Chondrocyte (in vitro differentiated cells): Measurements from ENCODE around the gene DNAJC13. TPM values are rescaled to one million over a fixed set of nuclear protein-coding genes. Genes with fewer than 3 reads are reported as not detected.

ENCODE experiments used
- DNase-seq: peaks from one replicate; pipeline ENCODE4 v3.0.0; 2021; ENCODE audit warnings: mixed read lengths, low spot score
- H3K27ac Mint-ChIP-seq: one replicate; pipeline ENCODE4 v1.8.0; 2021; ENCODE audit warnings: mild to moderate bottlenecking, moderate library complexity, mixed read lengths; ENCODE audit not compliant: unreplicated experiment
- H3K27me3 Mint-ChIP-seq: 2 replicates; pipeline ENCODE4 v1.8.0; 2021; ENCODE audit warnings: low read depth, mixed read lengths
- H3K36me3 Mint-ChIP-seq: 2 replicates; pipeline ENCODE4 v1.8.0; 2021; ENCODE audit warnings: low read depth, mixed read lengths
- H3K4me1 Mint-ChIP-seq: 2 replicates; pipeline ENCODE4 v1.8.0; 2021; ENCODE audit warnings: low read depth, mild to moderate bottlenecking, mixed read lengths
- H3K4me3 Mint-ChIP-seq: one replicate; pipeline ENCODE4 v1.8.0; 2021; ENCODE audit warnings: mild to moderate bottlenecking, moderate library complexity, mixed read lengths; ENCODE audit not compliant: unreplicated experiment
- H3K9me3 Mint-ChIP-seq: 2 replicates; pipeline ENCODE4 v1.8.0; 2021; ENCODE audit warnings: low read depth, mixed read lengths
- CTCF ChIP-seq: fragments of 200-600 bp; sonication (generic); IDR thresholded peaks from 2 replicates; pipeline ENCODE4 v1.5.0; 2021; ENCODE audit warnings: antibody characterized with exemption, mild to moderate bottlenecking, moderate library complexity
- total RNA-seq: library from RNA; stranded (reverse); gene quantifications from 3 replicates; pipeline ENCODE4 v1.2.1, GENCODE V29; 2021

DNAJC13 gene
- total RNA-seq, 1 donor from 2014 or later: 49.1 TPM

DNA sequence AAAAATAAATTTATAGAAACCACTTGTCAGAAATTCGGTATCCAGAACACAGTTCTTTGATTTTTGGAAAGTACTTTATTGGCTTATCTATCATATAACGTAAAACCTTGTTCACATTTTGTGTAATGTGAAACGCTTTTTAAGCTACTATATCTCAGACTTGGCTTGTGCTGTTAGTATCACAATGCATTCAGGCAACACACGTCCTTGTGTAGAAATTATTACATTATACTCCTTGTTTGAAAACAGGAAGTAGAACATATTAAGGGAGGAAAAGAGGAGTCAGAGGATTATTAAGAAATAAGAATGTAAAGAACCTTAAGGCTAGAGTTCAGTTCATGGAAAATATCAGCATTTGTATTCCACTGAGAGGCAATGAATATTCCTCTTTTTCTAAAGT lies 1.6 kb downstream of the DNAJC13 start:
- peaks cover 50% of the 10 kb centered on the region for H3K4me1 Mint-ChIP-seq
- no peak for TF ChIP-seq CTCF
- no peaks in the 10 kb centered on the region for H3K36me3 Mint-ChIP-seq
- no peaks in the 10 kb centered on the region for H3K27me3 Mint-ChIP-seq
- peak overlapping the region; percentile 99 for H3K4me3 Mint-ChIP-seq
- no peaks in the 10 kb centered on the region for H3K9me3 Mint-ChIP-seq
- H3K27ac Mint-ChIP-seq: peak overlapping the region; percentile 97
- no peak for DNase-seq

GRCh38 chr3:132421832-132422231 lies 4.5 kb downstream of the DNAJC13 start:
- Mint-ChIP-seq H3K9me3 (no peaks in the 10 kb centered on the region), H3K4me3 (no peak overlapping the region), H3K36me3 (no peaks in the 10 kb centered on the region), H3K27ac (peak overlapping the region; percentile 85), H3K4me1 (peaks cover 53% of the 10 kb centered on the region), H3K27me3 (no peaks in the 10 kb centered on the region)
- DNase-seq: no peak
- no peak for TF ChIP-seq CTCF

DNA sequence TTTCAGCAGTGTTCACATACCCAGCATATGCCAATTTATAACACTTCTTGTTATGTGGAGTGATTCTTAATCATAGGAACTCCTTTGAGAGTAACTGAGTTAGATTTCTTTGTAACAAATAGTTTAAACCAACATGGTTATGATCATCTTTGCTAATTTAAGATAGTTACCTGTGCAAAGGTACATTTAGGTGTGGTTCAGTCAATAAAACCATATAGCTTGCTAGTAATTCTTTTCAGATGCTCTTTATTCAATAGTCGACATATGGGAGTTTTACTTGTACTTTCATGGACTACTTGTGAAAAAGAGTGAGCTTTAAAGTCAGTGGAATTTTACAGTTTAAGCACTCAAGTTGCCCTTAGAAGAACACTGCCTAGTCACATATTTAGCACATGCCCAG lies 5.2 kb downstream of the DNAJC13 start:
- no peaks in the 10 kb centered on the region for H3K27me3 Mint-ChIP-seq
- H3K36me3 Mint-ChIP-seq: no peaks in the 10 kb centered on the region
- DNase-seq: no peak
- H3K27ac Mint-ChIP-seq: peak overlapping the region; percentile 85
- H3K4me3 Mint-ChIP-seq: no peak overlapping the region
- no peaks in the 10 kb centered on the region for H3K9me3 Mint-ChIP-seq
- H3K4me1 Mint-ChIP-seq: peaks cover 53% of the 10 kb centered on the region
- no peak for TF ChIP-seq CTCF

DNA sequence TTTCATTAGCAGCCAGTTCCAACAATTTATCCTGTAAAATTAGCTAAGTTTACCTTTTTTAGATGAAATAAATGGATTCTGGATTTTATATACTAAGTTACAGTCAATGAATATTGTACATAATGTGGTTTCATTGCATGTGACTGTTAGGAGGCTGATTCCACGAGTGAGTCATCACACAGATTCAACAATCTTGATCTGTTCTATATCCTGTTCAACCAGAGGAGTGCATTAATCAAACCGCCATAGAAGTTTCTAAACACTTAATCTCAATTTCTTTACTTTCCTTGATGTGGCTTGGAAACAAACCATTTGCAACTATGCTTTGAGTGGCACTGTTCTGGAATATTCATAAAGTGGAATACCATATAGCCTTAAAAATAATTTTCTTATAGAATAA lies 15.3 kb downstream of the DNAJC13 start:
- H3K27ac Mint-ChIP-seq: peak overlapping the region; percentile 78
- peaks cover 74% of the 10 kb centered on the region for H3K4me1 Mint-ChIP-seq
- no peaks in the 10 kb centered on the region for H3K9me3 Mint-ChIP-seq
- peaks cover 1% of the 10 kb centered on the region for H3K36me3 Mint-ChIP-seq
- TF ChIP-seq CTCF: no peak
- H3K27me3 Mint-ChIP-seq: no peaks in the 10 kb centered on the region
- no peak overlapping the region for H3K4me3 Mint-ChIP-seq
- DNase-seq: no peak

DNA sequence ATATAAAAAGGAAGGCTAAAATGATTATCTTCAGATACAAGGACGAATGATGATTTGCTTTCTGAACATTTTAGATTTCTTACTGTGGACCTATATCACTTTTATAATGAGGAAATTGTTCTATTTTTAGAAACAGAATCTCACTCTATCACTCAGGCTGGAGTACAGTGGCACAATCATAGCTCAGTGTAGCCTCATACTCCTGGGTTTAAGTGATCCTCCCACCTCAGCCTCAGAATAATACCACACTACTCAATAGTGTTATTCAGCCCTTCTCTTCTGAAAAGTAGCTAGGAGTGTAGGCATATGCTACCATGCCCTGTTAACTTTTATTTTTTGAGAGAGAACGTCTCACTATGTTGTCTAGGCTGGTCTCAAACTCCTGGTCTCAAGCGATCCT lies 15.8 kb downstream of the DNAJC13 start:
- peaks cover 71% of the 10 kb centered on the region for H3K4me1 Mint-ChIP-seq
- H3K36me3 Mint-ChIP-seq: peaks cover 1% of the 10 kb centered on the region
- H3K27ac Mint-ChIP-seq: peak overlapping the region; percentile 78
- no peaks in the 10 kb centered on the region for H3K9me3 Mint-ChIP-seq
- no peak overlapping the region for H3K4me3 Mint-ChIP-seq
- no peaks in the 10 kb centered on the region for H3K27me3 Mint-ChIP-seq
- DNase-seq: no peak
- TF ChIP-seq CTCF: no peak
